Measurements from ENCODE around the gene CPLX4. TPM values are rescaled to one million over a fixed set of nuclear protein-coding genes. Genes with fewer than 3 reads are reported as not detected.

Gene CPLX4
- total RNA-seq, 1 experiment from 2014 or later, result not detected

DNA sequence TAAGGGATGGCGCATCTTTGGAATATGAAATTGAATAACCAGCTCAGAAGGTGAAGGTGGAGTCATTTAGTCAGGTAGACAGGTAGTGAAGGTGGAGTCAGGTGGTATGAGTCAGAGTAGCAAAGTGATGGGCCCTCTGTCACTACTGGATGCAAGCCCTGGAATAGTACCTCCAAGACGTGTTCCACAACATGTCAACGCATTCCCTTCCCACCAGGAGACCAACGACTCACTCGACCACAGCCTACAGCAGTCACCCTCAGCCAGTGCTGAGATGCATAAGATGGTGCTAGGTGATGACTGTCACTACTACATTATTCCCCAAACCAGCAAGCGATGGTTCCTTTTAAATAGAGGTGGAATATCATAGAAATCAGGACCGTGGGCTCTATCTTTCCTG lies 6.8 kb downstream of the CPLX4 start:
- in situ Hi-C loops (cut with HindIII; ENCODE audit: low sequenced_read_pairs), result no loop called here
- DNase-seq (ENCODE audit: low spot score), result no peak

DNA sequence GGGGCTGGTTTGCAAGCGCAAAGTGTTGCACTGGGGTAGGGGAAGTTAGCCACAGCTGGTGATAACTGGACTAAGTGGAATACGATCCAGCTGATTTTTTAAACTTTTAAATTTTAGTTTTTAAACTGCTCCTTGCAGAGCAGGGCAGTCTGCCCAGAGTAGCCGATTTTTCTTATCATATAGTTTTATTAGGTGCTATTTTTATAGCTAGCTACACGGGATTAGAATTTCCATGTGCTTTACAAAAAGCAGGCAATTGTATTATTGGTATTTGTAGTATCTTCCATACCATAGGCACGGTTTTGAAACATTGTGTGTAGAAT lies 9.6 kb downstream of the CPLX4 start:
- DNase-seq (ENCODE audit: low spot score), result no peak
- in situ Hi-C loops (cut with HindIII; ENCODE audit: low sequenced_read_pairs), result no loop called here

DNA sequence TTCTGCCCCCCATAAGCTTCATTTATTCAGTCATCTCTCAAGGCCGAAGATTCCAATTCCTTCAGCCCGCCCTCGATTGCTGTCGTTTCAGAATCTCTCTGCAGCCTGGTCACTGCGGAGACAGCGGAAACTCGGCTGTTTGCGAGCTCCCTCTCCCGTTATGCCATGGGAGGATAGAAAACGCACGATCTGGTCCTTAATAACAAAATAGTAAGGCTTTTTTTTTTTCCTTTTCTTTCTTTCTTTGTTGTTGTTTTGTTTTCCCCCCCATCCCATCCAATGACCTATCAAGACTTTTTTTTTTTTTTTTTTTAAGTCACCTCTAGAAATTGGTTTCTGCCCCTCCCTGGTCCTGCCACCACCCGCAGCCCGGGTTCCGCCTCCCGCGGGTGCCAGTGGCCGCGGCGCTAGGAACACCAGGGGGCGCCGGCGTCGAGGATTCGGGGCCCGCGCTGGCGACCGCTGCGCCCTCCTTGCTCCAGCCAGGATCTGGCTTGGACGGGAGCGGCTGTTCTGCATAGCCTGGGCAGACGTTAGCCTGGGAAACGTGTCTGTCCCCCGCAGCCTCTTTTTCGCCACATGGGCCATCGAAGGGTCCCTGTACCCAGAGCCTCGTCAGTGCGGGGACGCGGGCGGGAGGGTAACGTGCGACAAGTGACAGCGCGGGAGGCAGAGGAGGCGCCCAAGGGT lies 10.1 kb downstream of the CPLX4 start:
- in situ Hi-C loops (cut with HindIII; ENCODE audit: low sequenced_read_pairs), result no loop called here
- peak; percentile 18 for DNase-seq (ENCODE audit: low spot score)

DNA sequence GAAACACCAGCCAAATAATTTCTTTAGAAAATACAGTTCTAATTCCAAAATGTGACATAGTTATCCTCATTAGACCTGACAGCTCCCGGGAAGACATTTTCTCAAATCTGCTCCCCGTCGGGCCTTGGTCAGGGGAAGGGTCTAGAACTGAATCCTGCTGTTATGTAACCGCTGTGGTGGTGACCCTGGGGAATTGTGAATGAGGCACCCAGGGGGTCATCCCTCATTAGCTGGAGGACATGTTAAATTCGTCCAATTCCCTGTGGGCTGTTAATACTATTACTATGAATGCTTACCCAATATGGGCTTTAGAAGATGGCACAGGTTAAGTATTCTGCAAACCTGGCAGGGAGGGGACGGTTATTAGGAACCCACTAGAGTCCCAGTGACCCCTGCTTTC lies 11.8 kb downstream of the CPLX4 start:
- in situ Hi-C loops (cut with HindIII; ENCODE audit: low sequenced_read_pairs), result no loop called here
- DNase-seq (ENCODE audit: low spot score), result no peak

GRCh38 chr18:59305295-59305694 lies 13.2 kb downstream of the CPLX4 start:
- no peak for DNase-seq (ENCODE audit: low spot score)
- in situ Hi-C loops (cut with HindIII; ENCODE audit: low sequenced_read_pairs), result no loop called here

DNA sequence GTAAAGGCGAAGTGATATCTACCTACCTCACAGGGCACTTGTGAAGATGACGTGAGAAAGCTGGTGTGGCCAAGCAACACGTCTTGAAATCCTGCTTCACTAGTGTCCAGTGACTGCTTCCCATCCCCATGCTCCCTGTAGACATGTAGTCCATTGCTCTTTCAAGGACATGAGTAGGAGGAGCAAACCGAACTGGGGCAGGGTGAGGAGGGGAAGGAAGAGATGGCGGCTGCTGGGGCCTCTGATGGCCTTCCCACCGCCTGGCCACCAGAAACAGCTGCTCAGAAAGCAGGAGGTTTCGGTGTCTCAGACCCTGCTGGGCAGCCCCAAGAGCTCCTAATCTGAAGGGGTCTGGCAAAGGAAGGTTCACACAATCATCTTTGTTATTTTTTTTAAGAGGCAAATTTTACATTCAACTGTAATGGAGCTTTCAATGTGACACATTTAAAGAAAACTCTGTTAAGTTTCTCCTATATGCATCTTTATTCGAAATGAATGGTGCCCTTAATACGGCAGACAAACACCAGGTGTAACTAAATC lies 14.7 kb downstream of the CPLX4 start:
- DNase-seq (ENCODE audit: low spot score), result no peak

GRCh38 chr18:59303006-59303405 lies 15.4 kb downstream of the CPLX4 start:
- DNase-seq (ENCODE audit: low spot score), result no peak
- in situ Hi-C loops (cut with HindIII; ENCODE audit: low sequenced_read_pairs), result no loop called here

More for the DNA sequence above, 14.7 kb downstream of the CPLX4 start:
- in situ Hi-C loops (cut with HindIII; ENCODE audit: low sequenced_read_pairs), result no loop called here

DNA sequence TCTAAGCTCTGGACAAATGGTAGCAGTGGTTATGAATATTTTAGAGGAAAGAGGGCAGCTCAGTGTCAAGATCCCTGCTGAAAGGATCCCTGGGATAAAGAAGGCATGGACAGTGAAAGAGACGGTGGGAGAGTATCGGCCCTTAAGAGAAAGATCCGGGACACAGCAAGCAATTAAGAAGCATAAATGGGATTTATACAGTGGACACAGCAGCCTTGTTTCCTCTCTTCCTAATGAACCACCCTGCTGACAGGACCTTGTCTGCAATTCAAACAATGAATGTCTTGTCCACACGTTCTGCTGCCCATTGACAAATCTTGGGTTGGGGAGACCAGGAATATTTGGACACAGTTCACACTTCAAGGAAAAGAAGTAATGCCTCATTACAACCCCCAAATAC lies 16.5 kb downstream of the CPLX4 start:
- in situ Hi-C loops (cut with HindIII; ENCODE audit: low sequenced_read_pairs), result no loop called here
- no peak for DNase-seq (ENCODE audit: low spot score)

DNA sequence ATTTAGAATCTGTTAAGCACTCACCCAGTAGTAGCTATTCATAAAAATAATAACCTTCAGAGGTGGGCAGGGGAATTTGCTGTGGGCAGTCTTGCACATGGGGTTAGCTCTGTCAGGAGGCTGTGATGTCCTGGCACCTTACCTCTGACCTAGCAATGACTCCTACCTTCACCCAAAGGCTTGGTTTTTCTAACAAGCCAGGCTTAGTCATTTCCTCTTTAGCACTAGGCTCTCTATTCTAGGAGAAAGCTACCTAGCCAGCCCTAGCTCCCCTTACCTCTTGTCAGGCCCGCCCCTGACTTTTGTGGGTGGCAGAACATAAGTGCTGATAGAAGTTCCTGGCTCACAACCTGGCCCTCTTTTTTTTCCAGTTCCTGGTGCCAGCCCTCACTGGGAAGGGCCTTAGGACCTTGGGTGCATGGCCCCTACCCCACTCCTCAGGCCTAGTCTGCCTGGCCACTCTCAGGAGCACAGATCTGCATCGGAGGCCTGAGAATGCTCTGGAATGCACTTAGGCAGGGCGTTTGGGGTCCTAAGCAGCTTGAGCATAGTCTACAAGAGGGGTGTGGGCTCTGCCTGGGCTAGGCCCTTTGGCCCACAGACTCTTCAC lies 17.7 kb downstream of the CPLX4 start:
- DNase-seq (ENCODE audit: low spot score), result no peak
- in situ Hi-C loops (cut with HindIII; ENCODE audit: low sequenced_read_pairs), result no loop called here

- no peak for DNase-seq (ENCODE audit: low spot score)
- in situ Hi-C loops (cut with HindIII; ENCODE audit: low sequenced_read_pairs), result no loop called here
Observed at GRCh38 chr18:59298871-59299270, 19.6 kb downstream of the CPLX4 start.

DNA sequence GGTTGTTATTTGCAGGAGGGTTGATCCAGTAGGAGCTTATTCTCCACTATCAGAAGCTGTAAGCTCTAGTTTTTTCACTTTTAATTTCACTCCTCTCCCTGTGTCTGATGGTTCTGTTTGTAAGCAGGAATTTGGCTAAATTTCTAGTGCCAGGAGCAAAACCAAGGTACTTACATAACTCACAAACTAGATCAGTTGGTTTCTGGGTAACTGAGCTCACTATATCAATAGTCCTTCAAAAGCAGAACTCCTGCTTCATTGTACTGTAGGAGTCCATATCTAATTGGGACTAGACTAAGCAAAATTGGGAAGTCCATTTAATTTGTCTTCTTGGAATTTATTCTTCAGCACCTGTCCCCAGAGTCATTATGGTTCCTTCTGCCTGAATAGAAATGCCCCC lies 25.1 kb downstream of the CPLX4 start:
- no peak for DNase-seq (ENCODE audit: low spot score)
- in situ Hi-C loops (cut with HindIII; ENCODE audit: low sequenced_read_pairs), result no loop called here

- in situ Hi-C loops (cut with HindIII; ENCODE audit: low sequenced_read_pairs), result no loop called here
- no peak for DNase-seq (ENCODE audit: low spot score)
Observed at GRCh38 chr18:59286341-59286740, 32.1 kb downstream of the CPLX4 start.

DNA sequence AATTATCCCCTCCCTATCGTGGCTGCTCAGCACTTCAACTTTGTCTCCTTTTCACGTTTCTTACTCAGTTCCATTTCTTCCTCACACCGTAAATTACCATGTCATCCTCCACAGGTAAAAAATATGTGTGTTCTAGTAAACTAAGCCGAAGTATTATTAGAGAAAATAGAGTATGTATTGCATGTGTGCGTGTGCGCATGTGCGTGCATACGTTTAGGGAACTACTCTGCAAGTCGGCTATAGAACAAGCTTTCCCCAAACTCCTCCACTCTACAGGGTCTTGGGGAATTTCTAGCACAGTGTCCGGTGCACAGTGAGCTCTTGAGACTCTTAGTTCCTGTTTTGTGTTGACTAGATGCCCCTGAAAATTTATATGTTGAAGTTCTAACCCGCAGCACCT lies 36.1 kb downstream of the CPLX4 start:
- in situ Hi-C loops (cut with HindIII; ENCODE audit: low sequenced_read_pairs), result no loop called here
- no peak for DNase-seq (ENCODE audit: low spot score)

DNA sequence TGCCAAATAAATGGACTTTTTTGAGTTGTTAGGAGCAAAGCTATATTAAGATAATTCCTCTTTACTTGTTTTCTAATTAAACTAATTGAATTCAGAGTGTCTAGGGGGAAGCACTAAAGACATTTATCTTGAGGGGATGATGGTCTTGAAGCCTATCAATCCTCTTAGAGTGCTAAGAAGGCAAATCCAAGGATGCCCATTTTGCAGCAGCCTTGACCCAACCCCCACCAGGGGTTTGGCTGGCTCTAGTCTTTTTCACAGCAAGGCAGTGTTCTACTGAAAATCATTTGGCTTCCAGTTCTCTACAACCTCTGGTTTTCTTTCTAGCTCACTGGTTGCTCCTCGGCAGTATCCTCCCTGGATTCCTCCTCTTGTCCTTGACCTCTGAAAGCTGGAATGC lies 38.7 kb downstream of the CPLX4 start:
- no peak for DNase-seq (ENCODE audit: low spot score)
- in situ Hi-C loops (cut with HindIII; ENCODE audit: low sequenced_read_pairs), result no loop called here

DNA sequence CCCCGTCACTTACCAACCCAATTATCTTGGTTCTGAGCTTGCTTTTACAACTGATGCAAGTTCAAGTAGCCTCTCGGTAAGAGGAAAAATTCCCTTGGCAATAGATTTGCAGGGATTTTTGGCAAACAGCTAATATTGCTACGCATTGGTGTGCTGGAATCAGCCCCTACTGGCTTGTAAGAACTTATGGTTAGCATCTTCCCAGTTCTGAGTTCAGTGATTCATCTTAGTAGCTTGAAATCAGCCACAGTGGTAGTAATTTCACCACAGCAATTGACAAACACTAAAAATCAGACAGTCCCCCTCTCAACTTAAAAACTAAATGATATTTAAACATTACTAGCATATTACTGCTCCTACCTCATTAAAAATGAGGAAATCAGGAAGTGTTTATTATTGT lies 39.3 kb downstream of the CPLX4 start:
- in situ Hi-C loops (cut with HindIII; ENCODE audit: low sequenced_read_pairs), result no loop called here
- DNase-seq (ENCODE audit: low spot score), result no peak

- no peak for DNase-seq (ENCODE audit: low spot score)
- in situ Hi-C loops (cut with HindIII; ENCODE audit: low sequenced_read_pairs), result no loop called here
Observed at GRCh38 chr18:59278793-59279192, 39.7 kb downstream of the CPLX4 start.

DNA sequence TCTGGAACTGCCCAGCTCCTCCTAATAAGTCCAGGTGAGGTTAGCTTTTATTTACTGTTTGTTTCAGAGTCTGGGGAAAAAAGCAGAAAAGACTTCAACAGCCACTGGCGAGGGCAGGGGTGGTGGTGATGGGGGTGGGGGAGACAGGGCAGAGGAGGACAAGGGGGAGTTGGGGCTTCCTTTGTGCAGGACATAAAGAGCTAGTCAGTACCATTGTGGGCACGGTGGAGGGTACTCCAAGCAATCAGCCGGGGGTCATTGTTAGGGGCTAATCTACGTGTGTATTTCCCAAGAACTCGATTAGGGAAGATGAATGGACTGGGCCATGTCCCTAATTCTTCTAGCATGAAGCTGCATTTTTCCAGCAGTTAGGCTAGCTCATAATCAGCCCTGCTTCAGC lies 42.4 kb downstream of the CPLX4 start:
- no peak for DNase-seq (ENCODE audit: low spot score)
- in situ Hi-C loops (cut with HindIII; ENCODE audit: low sequenced_read_pairs), result no loop called here

DNA sequence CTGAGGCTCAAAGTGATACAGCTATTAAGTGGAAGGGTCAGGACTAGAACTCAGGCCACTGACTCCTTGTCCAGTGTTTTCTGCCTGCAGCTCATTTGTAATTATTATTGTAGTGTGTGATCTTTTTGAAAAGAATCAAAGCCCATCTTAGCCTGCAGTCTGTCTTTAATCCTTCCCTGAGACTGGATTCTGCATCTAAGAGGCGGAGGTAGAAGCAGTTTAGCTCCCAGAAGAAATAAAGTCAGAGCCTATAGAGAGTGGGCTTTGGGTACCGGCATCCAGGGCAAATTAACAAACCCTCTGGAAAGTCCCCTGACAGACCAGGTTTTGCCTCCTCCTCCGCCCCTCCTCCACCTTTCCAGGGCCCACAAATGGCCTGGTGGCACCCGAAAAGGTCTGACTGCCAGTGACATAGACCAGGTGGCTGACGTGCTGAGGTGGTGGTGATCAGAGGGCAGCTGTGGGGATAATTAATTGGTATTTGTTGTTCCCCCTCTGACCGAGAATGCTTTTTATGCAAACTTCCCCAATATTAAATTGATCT lies 43.0 kb downstream of the CPLX4 start:
- DNase-seq (ENCODE audit: low spot score), result no peak

DNA sequence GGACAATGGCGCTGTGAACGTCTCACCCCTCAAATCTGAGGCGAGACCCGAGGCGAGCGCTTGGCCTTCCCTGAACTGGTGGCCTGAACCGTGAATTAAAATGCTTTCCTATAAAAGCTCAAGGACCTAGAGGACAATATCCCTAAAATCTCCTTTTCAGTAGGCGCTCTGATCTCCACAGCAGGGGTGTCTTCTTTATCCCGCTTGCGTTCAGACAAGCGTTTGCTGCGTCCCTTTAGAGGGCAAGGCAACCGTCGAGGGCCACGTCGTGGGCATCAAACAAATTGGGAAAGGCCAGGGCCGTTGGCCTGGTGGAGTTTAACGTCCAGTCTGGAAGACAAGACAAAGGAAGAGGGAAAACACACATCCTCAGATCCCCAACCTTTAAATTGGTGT lies 43.9 kb downstream of the CPLX4 start:
- in situ Hi-C loops (cut with HindIII; ENCODE audit: low sequenced_read_pairs), result no loop called here
- no peak for DNase-seq (ENCODE audit: low spot score)

More for the DNA sequence above, 43.0 kb downstream of the CPLX4 start:
- in situ Hi-C loops (cut with HindIII; ENCODE audit: low sequenced_read_pairs), result no loop called here

DNA sequence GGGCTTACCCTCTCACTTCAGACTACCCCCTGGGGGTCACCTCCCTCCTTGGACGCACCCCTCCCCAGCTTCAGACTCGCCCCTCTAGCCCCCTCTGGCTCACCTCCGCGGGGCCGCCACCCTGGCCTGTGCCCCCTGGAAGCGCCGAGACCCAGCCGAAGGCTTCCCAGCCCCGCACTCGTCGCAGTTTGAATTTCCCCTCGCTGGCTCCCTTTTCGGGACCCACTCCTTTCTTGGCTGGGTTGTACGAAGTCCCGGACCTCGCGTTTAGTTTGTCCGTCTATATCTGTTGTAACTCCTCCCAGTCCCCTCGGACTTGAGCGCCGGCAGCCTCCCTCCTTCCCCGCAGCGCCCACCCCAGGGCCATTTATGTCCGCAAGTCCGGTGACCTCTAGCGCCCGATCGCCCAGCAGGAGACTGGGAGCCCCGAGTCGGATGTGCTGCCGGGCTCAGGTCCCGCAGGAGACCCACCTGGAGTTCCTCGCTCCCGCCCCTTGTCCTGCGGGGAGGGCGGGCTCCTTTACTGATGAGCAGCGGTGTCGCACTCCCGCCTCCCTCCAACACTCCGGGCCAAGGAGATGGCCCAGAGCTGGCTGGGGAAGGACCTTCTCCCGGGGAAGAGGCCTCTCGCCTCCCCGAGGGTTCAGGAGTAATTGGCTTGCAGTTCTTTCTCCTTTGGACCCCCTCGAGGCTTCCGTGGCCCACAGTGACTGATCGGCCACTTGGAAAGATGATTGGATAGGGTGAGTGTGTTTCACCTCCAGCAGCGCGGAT lies 44.5 kb downstream of the CPLX4 start:
- no peak for DNase-seq (ENCODE audit: low spot score)
- in situ Hi-C loops (cut with HindIII; ENCODE audit: low sequenced_read_pairs), result no loop called here
